ENCODE measurements around the gene CACNA1H. TPM values are rescaled to one million over a fixed set of nuclear protein-coding genes. Genes with fewer than 3 reads are reported as not detected.

The CACNA1H gene
- total and polyA plus RNA-seq, 3 donors from 2014 or later, result 41.1 to 69.0 (median 55.9) TPM

DNA sequence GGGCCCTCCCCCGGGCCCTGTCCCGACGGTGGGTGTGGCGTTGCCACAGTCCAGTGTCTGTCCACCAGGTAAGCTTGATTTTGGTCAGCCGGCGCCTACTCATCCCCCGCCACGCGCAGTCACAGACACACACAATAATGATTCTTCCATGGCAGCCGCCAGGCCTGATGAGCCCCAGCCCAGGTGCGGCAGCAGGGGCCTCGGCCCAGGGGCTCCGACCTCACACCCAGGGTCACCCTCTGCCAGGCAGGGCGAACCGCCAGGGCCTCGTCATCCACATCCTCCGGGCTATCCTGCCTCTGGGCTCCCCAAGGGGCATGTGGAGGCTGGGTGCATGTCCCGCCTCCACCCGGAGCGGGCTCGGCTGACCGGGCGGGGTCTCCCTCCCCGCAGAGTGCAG lies 64.6 kb downstream of the CACNA1H start:
- H3K27me3 ChIP-seq, result no peaks in the 10 kb centered on the region
- TF ChIP-seq, protein P1, sequence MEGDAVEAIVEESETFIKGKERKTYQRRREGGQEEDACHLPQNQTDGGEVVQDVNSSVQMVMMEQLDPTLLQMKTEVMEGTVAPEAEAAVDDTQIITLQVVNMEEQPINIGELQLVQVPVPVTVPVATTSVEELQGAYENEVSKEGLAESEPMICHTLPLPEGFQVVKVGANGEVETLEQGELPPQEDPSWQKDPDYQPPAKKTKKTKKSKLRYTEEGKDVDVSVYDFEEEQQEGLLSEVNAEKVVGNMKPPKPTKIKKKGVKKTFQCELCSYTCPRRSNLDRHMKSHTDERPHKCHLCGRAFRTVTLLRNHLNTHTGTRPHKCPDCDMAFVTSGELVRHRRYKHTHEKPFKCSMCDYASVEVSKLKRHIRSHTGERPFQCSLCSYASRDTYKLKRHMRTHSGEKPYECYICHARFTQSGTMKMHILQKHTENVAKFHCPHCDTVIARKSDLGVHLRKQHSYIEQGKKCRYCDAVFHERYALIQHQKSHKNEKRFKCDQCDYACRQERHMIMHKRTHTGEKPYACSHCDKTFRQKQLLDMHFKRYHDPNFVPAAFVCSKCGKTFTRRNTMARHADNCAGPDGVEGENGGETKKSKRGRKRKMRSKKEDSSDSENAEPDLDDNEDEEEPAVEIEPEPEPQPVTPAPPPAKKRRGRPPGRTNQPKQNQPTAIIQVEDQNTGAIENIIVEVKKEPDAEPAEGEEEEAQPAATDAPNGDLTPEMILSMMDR (IDR thresholded peaks at IDR 0.05), result no peak
- TF ChIP-seq POLR2A (IDR thresholded peaks at IDR 0.05), result no peak
- 95 to 100% methylated on average over 4 to 24 of the region's 24 CpGs for WGBS, 2 donors
- intact Hi-C loops (cut with DNase I; ENCODE audit: low total_unique reads), result no loop called here
- DNase-seq, result no peak
- no peaks in the 10 kb centered on the region for H3K36me3 ChIP-seq (ENCODE audit: low read depth, missing control alignments)
- no peaks in the 10 kb centered on the region for H3K9me3 ChIP-seq
- H3K27ac ChIP-seq, result no peak overlapping the region
- H3K4me3 ChIP-seq, result no peak overlapping the region
- no peaks in the 10 kb centered on the region for H3K4me1 ChIP-seq

DNA sequence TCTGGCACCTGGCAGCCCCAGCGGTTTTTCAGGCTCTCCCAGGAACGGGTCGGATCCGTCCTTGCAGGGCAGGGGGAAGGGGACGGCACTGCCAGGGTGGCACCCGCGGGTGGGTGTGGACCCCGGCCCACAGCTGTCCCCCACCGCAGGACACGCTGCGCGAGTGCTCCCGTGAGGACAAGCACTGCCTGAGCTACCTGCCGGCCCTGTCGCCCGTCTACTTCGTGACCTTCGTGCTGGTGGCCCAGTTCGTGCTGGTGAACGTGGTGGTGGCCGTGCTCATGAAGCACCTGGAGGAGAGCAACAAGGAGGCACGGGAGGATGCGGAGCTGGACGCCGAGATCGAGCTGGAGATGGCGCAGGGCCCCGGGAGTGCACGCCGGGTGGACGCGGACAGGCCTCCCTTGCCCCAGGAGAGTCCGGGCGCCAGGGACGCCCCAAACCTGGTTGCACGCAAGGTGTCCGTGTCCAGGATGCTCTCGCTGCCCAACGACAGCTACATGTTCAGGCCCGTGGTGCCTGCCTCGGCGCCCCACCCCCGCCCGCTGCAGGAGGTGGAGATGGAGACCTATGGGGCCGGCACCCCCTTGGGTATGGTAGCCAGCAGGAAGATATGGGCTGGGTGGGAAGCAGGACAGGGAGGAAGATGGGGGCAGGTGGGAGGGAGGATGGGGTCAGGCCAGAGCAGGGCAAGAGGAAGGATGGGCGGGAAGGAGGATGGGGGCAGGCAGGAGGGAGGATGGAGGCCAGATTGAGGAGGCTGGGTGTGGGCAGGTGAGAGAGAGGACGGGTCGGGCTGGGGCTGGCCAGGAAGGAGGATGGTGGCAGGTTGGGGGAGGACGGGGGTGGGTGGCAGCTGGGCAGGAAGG lies 65.4 kb downstream of the CACNA1H start:
- Histone ChIP-seq H3K4me1 (no peaks in the 10 kb centered on the region), H3K36me3 (ENCODE audit: low read depth, missing control alignments) (no peaks in the 10 kb centered on the region), H3K9me3 (no peaks in the 10 kb centered on the region), H3K4me3 (no peak overlapping the region), H3K27me3 (no peaks in the 10 kb centered on the region), H3K27ac (no peak overlapping the region)
- 90 to 91% methylated on average over 40 to 49 of the region's 49 CpGs for WGBS, 2 donors
- intact Hi-C loops (cut with DNase I; ENCODE audit: low total_unique reads), result no loop called here
- TF ChIP-seq POLR2A (IDR thresholded peaks at IDR 0.05), result no peak
- TF ChIP-seq, protein P1 (IDR thresholded peaks at IDR 0.05), result no peak
- DNase-seq, result no peak

DNA sequence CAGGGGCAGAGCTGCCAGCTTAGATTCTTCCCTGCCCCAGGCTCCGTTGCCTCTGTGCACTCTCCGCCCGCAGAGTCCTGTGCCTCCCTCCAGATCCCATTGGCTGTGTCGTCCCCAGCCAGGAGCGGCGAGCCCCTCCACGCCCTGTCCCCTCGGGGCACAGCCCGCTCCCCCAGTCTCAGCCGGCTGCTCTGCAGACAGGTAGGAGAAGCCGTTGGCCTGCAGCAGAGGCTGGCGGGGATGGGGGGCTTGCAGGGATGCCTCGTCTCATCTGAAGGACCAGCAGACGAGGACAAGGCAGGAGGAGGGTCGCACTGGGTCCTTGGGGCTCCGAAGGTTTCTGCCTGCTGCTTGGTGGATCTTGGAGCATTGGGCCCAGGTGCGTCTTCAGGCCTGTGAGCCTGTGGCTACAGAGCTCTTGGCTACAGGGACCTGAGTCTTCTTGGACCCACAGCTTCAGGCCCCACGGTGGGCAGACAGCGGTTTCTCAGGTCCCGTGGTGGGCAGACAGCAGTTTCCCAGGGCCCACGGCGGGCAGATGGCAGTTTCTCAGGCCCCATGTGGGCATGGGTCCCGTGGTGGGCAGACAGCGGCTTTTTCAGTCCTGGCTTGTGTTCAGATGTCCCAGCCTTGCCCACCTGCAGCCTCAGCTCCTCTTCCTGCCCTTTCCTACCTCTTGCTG lies 66.2 kb downstream of the CACNA1H start:
- H3K27me3 ChIP-seq, result no peaks in the 10 kb centered on the region
- no peaks in the 10 kb centered on the region for H3K9me3 ChIP-seq
- no peak overlapping the region for H3K27ac ChIP-seq
- H3K36me3 ChIP-seq (ENCODE audit: low read depth, missing control alignments), result no peaks in the 10 kb centered on the region
- TF ChIP-seq, protein P1 (IDR thresholded peaks at IDR 0.05), result no peak
- no peak for TF ChIP-seq POLR2A (IDR thresholded peaks at IDR 0.05)
- WGBS, 2 donors, result 87 to 89% methylated on average over 7 to 24 of the region's 24 CpGs
- no peak for DNase-seq
- H3K4me1 ChIP-seq, result no peaks in the 10 kb centered on the region
- no peak overlapping the region for H3K4me3 ChIP-seq
- intact Hi-C loops (cut with DNase I; ENCODE audit: low total_unique reads), result no loop called here

DNA sequence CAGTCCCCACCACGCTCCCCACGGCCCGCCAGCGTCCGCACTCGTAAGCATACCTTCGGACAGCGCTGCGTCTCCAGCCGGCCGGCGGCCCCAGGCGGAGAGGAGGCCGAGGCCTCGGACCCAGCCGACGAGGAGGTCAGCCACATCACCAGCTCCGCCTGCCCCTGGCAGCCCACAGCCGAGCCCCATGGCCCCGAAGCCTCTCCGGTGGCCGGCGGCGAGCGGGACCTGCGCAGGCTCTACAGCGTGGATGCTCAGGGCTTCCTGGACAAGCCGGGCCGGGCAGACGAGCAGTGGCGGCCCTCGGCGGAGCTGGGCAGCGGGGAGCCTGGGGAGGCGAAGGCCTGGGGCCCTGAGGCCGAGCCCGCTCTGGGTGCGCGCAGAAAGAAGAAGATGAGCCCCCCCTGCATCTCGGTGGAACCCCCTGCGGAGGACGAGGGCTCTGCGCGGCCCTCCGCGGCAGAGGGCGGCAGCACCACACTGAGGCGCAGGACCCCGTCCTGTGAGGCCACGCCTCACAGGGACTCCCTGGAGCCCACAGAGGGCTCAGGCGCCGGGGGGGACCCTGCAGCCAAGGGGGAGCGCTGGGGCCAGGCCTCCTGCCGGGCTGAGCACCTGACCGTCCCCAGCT lies 67.3 kb downstream of the CACNA1H start:
- intact Hi-C loops (cut with DNase I; ENCODE audit: low total_unique reads), result no loop called here
- no peak overlapping the region for H3K4me3 ChIP-seq
- WGBS, 2 donors, result 91 to 94% methylated on average over 11 to 55 of the region's 55 CpGs
- no peaks in the 10 kb centered on the region for H3K9me3 ChIP-seq
- no peaks in the 10 kb centered on the region for H3K27me3 ChIP-seq
- TF ChIP-seq, protein P1 (IDR thresholded peaks at IDR 0.05), result no peak
- TF ChIP-seq POLR2A (IDR thresholded peaks at IDR 0.05), result no peak
- no peaks in the 10 kb centered on the region for H3K4me1 ChIP-seq
- H3K36me3 ChIP-seq (ENCODE audit: low read depth, missing control alignments), result no peaks in the 10 kb centered on the region
- no peak for DNase-seq
- H3K27ac ChIP-seq, result no peak overlapping the region

All from testis (tissue), 3 donors.